ENCODE results near the gene PDZD2. TPM values are rescaled to one million over a fixed set of nuclear protein-coding genes. Genes with fewer than 3 reads are reported as not detected.
A peak's percentile ranks its signal among the peaks of the same experiment; 100 is the strongest.

The PDZD2 gene
- total RNA-seq, 1 donor from 2014 or later: 1.1 TPM

DNA sequence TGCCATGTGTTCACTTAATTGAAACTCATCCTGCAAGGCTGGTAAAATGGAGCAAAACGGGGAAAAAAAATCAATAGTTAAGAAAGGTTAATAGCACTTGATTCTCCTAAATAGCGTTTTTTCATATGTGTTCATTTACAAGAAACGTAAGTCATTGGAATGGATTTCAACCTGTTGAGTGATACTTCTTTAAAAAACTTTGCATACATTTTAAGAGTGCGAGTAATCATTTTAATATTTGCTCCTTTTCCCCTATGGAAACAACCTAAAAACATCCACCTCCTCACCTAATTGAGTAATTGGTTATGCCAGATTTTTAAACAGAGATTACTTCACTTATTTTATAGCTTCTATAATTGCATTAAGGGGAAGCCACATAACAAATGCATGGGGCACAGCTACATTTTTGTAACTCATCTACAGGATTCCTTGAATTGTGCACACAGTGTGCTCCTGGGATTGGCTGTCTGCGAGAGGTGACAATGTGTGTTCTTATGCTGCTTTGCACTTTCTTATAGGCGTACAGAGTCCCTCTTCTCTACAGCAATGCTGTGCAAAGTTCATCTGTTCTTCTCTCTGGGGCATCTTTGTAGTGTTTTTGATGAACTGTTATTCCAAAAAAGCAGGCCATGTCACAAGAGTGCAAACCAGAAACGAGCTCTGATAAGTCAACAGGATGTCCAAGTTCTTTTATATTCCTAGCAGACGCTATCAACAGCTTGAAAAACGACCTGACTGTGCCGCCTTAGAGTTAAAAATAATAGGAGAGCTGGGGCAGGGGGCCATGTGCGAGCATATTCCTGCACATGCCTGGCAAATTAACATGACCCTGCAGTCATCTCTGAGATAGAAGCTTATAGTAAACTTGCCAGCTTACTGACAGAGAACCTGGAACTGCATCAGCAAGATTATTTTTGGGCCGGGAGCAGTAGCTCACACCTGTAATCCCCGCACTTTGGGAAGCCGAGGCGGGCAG lies 417.2 kb downstream of the PDZD2 start:
- H4K20me1 ChIP-seq (ENCODE audit: low read depth): no peaks in the 10 kb centered on the region
- no peaks in the 10 kb centered on the region for H3K36me3 Mint-ChIP-seq
- H3K9me3 Mint-ChIP-seq: peaks cover 2% of the 10 kb centered on the region
- no peak overlapping the region for H2AFZ ChIP-seq (replicated peaks)
- H3K27me3 Mint-ChIP-seq (ENCODE audit: insufficient read depth, low read depth): no peaks in the 10 kb centered on the region
- H3K36me3 ChIP-seq: no peaks in the 10 kb centered on the region
- H3K4me2 ChIP-seq: no peak overlapping the region
- H3K27ac ChIP-seq: no peak overlapping the region
- H3K27me3 ChIP-seq: no peaks in the 10 kb centered on the region
- no peak overlapping the region for H3K4me3 ChIP-seq
- no peak overlapping the region for H3K4me3 Mint-ChIP-seq
- peaks cover 7% of the 10 kb centered on the region for H3K4me1 Mint-ChIP-seq
- no peaks in the 10 kb centered on the region for H3K79me2 ChIP-seq (ENCODE audit: low read depth)
- no peak overlapping the region for H3K9ac ChIP-seq
- no peaks in the 10 kb centered on the region for H3F3A ChIP-seq (ENCODE audit: low read depth)
- no peak for DNase-seq (ENCODE audit: low spot score)
- TF ChIP-seq, protein P1, sequence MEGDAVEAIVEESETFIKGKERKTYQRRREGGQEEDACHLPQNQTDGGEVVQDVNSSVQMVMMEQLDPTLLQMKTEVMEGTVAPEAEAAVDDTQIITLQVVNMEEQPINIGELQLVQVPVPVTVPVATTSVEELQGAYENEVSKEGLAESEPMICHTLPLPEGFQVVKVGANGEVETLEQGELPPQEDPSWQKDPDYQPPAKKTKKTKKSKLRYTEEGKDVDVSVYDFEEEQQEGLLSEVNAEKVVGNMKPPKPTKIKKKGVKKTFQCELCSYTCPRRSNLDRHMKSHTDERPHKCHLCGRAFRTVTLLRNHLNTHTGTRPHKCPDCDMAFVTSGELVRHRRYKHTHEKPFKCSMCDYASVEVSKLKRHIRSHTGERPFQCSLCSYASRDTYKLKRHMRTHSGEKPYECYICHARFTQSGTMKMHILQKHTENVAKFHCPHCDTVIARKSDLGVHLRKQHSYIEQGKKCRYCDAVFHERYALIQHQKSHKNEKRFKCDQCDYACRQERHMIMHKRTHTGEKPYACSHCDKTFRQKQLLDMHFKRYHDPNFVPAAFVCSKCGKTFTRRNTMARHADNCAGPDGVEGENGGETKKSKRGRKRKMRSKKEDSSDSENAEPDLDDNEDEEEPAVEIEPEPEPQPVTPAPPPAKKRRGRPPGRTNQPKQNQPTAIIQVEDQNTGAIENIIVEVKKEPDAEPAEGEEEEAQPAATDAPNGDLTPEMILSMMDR (IDR thresholded peaks at IDR 0.05): no peak
- TF ChIP-seq EZH2 (IDR thresholded peaks at IDR 0.05) (no peak), EZH2phosphoT487 (IDR thresholded peaks at IDR 0.05) (no peak)
- no peaks in the 10 kb centered on the region for H3K4me1 ChIP-seq
- no peaks in the 10 kb centered on the region for H3K9me3 ChIP-seq (ENCODE audit: low read depth)
- H3K27ac Mint-ChIP-seq: no peak overlapping the region

DNA sequence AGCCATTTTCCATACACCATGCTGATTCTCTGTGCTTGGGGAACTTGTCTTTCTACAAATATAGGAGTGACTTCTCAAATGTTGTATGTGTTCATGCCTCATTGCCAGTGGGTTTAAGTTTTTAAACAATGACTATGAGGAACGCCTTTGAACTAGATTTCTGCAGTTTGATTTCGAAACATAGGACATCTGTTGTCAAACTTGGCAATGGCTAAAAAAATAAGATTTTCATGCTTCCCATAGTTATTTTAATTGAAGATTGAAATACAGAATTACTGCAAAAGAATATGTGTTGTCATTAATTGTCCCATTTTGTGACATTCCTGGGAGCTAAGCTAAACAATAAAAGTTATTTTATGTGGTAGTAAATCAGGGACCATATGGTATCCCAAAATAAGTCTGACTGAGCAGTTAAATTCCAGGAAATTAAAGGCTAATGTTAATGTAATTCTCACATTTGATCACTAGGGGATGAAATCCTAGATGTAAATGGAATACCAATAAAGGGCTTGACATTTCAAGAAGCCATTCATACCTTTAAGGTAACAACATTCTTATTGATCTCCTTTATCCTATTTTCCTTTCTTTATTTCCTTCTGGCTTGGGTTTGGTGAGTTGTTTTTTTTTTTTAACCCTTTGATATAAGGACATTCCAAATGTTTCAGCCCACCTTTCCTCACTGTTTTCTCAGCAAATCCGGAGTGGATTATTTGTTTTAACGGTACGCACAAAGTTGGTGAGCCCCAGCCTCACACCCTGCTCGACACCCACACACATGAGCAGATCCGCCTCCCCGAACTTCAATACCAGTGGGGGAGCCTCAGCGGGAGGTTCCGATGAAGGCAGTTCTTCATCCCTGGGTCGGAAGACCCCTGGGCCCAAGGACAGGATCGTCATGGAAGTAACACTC lies 418.5 kb downstream of the PDZD2 start:
- H3K27ac Mint-ChIP-seq: no peak overlapping the region
- H3K4me2 ChIP-seq: no peak overlapping the region
- no peaks in the 10 kb centered on the region for H3K36me3 ChIP-seq
- no peak overlapping the region for H3K4me3 Mint-ChIP-seq
- no peaks in the 10 kb centered on the region for H3K36me3 Mint-ChIP-seq
- no peaks in the 10 kb centered on the region for H3K27me3 Mint-ChIP-seq (ENCODE audit: insufficient read depth, low read depth)
- no peaks in the 10 kb centered on the region for H4K20me1 ChIP-seq (ENCODE audit: low read depth)
- H3K4me3 ChIP-seq: no peak overlapping the region
- no peaks in the 10 kb centered on the region for H3F3A ChIP-seq (ENCODE audit: low read depth)
- H3K27ac ChIP-seq: no peak overlapping the region
- H3K9me3 ChIP-seq (ENCODE audit: low read depth): no peaks in the 10 kb centered on the region
- H3K79me2 ChIP-seq (ENCODE audit: low read depth): no peaks in the 10 kb centered on the region
- TF ChIP-seq EZH2 (IDR thresholded peaks at IDR 0.05): no peak
- TF ChIP-seq, protein P1 (IDR thresholded peaks at IDR 0.05): peak; percentile 39
- no peak for TF ChIP-seq EZH2phosphoT487 (IDR thresholded peaks at IDR 0.05)
- no peaks in the 10 kb centered on the region for H3K27me3 ChIP-seq
- H3K9ac ChIP-seq: no peak overlapping the region
- peaks cover 7% of the 10 kb centered on the region for H3K4me1 Mint-ChIP-seq
- no peak for DNase-seq (ENCODE audit: low spot score)
- no peak overlapping the region for H2AFZ ChIP-seq (replicated peaks)
- H3K4me1 ChIP-seq: no peaks in the 10 kb centered on the region
- peaks cover 4% of the 10 kb centered on the region for H3K9me3 Mint-ChIP-seq

DNA sequence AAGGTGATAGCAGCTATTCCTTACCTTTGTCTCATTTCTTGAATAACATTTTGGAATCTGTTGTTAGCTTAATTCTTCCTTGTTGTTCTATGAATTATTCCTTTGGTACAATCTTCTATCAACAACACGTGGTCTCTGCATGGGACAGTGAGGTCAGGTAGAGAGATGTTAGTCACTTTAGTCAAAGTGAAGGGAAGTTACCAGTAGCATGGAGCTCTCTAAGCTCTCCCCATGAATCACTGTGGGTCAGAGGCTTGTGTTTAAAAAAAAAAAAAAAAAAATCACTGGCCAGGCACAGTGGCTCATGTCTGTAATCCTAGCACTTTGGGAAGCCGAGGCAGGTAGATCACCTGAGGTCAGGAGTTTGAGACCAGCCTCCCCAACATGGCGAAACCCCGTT lies 419.2 kb downstream of the PDZD2 start:
- H3K27ac ChIP-seq: no peak overlapping the region
- Mint-ChIP-seq H3K27me3 (ENCODE audit: insufficient read depth, low read depth) (no peaks in the 10 kb centered on the region), H3K27ac (no peak overlapping the region), H3K4me1 (peaks cover 7% of the 10 kb centered on the region), H3K4me3 (no peak overlapping the region), H3K9me3 (peaks cover 4% of the 10 kb centered on the region), H3K36me3 (no peaks in the 10 kb centered on the region)
- TF ChIP-seq EZH2phosphoT487 (IDR thresholded peaks at IDR 0.05) (no peak), EZH2 (IDR thresholded peaks at IDR 0.05) (no peak)
- TF ChIP-seq, protein P1 (IDR thresholded peaks at IDR 0.05): no peak
- no peaks in the 10 kb centered on the region for H3F3A ChIP-seq (ENCODE audit: low read depth)
- H4K20me1 ChIP-seq (ENCODE audit: low read depth): no peaks in the 10 kb centered on the region
- no peaks in the 10 kb centered on the region for H3K4me1 ChIP-seq
- no peak for DNase-seq (ENCODE audit: low spot score)
- no peaks in the 10 kb centered on the region for H3K36me3 ChIP-seq
- H3K27me3 ChIP-seq: no peaks in the 10 kb centered on the region
- no peak overlapping the region for H3K9ac ChIP-seq
- H3K4me3 ChIP-seq: no peak overlapping the region
- H3K9me3 ChIP-seq (ENCODE audit: low read depth): no peaks in the 10 kb centered on the region
- H2AFZ ChIP-seq (replicated peaks): no peak overlapping the region
- no peak overlapping the region for H3K4me2 ChIP-seq
- H3K79me2 ChIP-seq (ENCODE audit: low read depth): no peaks in the 10 kb centered on the region

All from neural progenitor cell (in vitro differentiated cells).